Right lobe of liver (tissue), 4 donors: ENCODE data around the gene CCDC190.

Source experiments
- POLR2A ChIP-seq: fragments of 450-650 bp; IDR thresholded peaks from one replicate; pipeline ENCODE4 v1.6.1; 2017; ENCODE audit warnings: antibody characterized with exemption, mild to moderate bottlenecking
- TF ChIP-seq, protein P1 (sequence below), 4 donors: fragments of 200-600 bp in 3 of 4; fragments of 450-650 bp in 1 of 4; IDR thresholded peaks; one replicate each; pipeline versions ENCODE4 v1.5.1 to v1.8.0; 2016 to 2022; ENCODE audit warnings: antibody characterized with exemption in 4 of 4, mild to moderate bottlenecking in 2 of 4
- donor health status: DM: no; HTN: no; CAD: no.
- donor health status: DM: no; HTN: no; CAD: no.
- donor health status: DM: no; HTN: yes; CAD: no.

DNA sequence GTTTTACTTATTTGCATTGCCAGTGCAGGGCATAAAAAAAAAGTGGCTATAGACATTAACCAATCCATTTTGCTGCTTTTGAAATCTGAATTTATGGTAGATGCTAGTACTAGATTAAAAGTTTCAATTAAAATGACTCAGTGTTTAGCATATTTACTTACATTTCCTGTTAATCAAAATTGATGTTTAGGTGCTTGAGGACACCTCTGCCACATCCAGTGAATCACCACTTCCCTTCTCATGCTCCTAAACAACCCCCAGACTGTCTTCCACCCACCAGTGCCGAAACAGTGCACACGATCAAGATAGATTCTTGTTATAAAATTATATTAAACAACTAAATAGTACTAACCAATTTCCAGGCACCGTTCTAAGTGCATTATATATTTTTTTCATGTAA lies 37.7 kb downstream of the CCDC190 start:
- TF ChIP-seq POLR2A, result no peak
- TF ChIP-seq, protein P1, sequence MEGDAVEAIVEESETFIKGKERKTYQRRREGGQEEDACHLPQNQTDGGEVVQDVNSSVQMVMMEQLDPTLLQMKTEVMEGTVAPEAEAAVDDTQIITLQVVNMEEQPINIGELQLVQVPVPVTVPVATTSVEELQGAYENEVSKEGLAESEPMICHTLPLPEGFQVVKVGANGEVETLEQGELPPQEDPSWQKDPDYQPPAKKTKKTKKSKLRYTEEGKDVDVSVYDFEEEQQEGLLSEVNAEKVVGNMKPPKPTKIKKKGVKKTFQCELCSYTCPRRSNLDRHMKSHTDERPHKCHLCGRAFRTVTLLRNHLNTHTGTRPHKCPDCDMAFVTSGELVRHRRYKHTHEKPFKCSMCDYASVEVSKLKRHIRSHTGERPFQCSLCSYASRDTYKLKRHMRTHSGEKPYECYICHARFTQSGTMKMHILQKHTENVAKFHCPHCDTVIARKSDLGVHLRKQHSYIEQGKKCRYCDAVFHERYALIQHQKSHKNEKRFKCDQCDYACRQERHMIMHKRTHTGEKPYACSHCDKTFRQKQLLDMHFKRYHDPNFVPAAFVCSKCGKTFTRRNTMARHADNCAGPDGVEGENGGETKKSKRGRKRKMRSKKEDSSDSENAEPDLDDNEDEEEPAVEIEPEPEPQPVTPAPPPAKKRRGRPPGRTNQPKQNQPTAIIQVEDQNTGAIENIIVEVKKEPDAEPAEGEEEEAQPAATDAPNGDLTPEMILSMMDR (IDR thresholded peaks at IDR 0.05), result no peak
